GM12872 (cell line): ENCODE measurements around the gene CEP104.

ENCODE experiments used
- TF ChIP-seq, protein P1 (sequence below): IDR thresholded peaks from 3 replicates; pipeline ENCODE4 v1.5.1; 2011; ENCODE audit warnings: low read depth, mild to moderate bottlenecking, low read length, moderate library complexity; ENCODE audit not compliant: insufficient read depth

The CEP104 gene

DNA sequence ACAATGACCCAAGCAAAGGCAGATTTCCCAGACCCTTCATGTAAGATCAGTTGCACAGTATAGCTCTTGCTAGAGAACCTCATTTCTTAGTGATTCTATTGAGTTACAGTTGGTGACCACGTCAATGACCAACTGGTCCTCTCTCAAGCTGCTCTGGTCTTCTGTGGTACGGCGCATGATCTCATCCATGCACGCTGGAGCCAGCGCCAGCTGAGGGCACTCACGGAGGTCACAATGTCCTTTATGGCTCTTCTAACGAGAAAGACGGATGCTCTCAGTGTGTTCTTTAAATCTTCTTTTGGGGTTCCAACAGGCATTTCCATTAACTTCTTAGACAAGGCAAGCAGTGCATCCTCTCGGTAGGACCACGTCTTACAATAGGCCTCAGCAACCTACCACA lies 22.3 kb downstream of the CEP104 start:
- TF ChIP-seq, protein P1, sequence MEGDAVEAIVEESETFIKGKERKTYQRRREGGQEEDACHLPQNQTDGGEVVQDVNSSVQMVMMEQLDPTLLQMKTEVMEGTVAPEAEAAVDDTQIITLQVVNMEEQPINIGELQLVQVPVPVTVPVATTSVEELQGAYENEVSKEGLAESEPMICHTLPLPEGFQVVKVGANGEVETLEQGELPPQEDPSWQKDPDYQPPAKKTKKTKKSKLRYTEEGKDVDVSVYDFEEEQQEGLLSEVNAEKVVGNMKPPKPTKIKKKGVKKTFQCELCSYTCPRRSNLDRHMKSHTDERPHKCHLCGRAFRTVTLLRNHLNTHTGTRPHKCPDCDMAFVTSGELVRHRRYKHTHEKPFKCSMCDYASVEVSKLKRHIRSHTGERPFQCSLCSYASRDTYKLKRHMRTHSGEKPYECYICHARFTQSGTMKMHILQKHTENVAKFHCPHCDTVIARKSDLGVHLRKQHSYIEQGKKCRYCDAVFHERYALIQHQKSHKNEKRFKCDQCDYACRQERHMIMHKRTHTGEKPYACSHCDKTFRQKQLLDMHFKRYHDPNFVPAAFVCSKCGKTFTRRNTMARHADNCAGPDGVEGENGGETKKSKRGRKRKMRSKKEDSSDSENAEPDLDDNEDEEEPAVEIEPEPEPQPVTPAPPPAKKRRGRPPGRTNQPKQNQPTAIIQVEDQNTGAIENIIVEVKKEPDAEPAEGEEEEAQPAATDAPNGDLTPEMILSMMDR = no peak

DNA sequence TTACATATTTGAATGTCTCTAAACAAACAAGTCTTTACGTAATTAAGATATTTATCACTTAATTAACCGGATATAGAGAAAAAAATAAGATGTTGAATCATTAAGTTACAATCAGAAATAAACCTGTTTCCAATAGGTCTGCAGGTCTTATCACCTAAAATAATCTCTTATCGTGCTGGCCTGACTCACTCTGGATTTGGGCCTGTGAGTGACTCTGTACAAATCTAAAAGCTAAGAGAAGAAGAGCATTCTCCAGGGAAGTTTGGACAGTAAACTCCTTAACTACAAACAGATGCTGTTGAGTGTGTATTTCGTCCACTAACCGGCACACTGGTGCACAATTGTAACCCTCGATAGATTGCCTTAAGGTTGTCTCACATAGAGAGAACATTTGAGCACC lies 25.3 kb downstream of the CEP104 start:
- TF ChIP-seq, protein P1 = no peak

GRCh38 chr1:3828391-3828790 lies 28.6 kb downstream of the CEP104 start:
- TF ChIP-seq, protein P1 = no peak

DNA sequence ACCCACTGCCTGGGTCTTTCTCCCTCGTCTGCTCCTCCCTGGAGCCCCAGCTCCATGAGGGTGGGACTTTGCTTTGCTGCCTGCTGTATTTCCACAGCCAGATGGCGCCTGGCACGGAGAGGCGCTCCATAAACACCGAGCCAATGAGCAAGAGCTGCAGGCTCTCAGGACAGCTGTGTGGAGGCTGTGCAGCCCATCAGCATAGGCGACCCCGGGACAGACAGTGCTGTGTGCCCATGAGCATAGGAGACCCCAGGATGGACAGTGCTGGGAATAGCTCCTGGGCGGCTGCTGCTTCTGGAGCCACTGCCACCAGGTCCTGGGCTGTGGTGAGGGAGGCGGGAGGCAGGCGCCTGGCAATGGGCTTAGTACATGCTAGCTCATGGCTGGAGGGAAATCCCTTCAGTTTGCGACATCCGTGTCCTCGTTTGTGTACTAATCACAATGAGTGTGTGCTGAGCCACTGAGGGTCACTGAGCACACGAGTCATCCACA lies 29.2 kb downstream of the CEP104 start:
- TF ChIP-seq, protein P1 = no peak

- TF ChIP-seq, protein P1 = no peak
Measured at GRCh38 chr1:3825356-3825755, 31.7 kb downstream of the CEP104 start.

GRCh38 chr1:3824650-3825049 lies 32.4 kb downstream of the CEP104 start:
- TF ChIP-seq, protein P1 = no peak

DNA sequence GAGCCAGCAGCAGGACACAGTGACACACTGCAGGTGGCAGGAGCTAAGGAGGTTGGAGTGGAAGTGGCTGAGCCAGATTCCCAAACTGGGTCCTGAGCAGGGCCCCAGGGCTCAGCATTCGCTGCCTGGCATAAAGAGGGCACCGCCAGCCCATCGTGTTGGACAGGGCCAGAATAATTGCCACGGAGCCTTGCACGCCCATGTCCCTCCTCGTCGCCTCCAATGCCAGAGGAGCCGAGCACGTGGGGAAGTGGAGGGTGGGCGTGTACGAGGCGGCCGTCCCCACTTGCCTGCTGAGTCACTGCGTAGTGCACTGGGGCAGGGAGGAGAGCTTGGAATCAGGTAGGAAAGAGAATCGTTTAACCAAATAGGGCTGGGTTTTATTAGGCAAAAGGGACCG lies 34.6 kb downstream of the CEP104 start:
- TF ChIP-seq, protein P1 = no peak
